Right hindlimb (tissue), 1 donor: Measurements from ENCODE around the gene SYCP2.
"Not testable (repeated sequence)": the region's sequence is repeated elsewhere in the genome, so short reads cannot be mapped to it uniquely, and the experiment has no call there.

Experiments
- DNase-seq: peaks from one replicate; pipeline ENCODE4 v3.0.0-alpha.2; 2018

Gene SYCP2, protein sequence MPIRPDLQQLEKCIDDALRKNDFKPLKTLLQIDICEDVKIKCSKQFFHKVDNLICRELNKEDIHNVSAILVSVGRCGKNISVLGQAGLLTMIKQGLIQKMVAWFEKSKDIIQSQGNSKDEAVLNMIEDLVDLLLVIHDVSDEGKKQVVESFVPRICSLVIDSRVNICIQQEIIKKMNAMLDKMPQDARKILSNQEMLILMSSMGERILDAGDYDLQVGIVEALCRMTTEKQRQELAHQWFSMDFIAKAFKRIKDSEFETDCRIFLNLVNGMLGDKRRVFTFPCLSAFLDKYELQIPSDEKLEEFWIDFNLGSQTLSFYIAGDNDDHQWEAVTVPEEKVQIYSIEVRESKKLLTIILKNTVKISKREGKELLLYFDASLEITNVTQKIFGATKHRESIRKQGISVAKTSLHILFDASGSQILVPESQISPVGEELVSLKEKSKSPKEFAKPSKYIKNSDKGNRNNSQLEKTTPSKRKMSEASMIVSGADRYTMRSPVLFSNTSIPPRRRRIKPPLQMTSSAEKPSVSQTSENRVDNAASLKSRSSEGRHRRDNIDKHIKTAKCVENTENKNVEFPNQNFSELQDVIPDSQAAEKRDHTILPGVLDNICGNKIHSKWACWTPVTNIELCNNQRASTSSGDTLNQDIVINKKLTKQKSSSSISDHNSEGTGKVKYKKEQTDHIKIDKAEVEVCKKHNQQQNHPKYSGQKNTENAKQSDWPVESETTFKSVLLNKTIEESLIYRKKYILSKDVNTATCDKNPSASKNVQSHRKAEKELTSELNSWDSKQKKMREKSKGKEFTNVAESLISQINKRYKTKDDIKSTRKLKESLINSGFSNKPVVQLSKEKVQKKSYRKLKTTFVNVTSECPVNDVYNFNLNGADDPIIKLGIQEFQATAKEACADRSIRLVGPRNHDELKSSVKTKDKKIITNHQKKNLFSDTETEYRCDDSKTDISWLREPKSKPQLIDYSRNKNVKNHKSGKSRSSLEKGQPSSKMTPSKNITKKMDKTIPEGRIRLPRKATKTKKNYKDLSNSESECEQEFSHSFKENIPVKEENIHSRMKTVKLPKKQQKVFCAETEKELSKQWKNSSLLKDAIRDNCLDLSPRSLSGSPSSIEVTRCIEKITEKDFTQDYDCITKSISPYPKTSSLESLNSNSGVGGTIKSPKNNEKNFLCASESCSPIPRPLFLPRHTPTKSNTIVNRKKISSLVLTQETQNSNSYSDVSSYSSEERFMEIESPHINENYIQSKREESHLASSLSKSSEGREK (N-terminal part only)

GRCh38 chr20:59933296-59933848 lies at the start of gene SYCP2:
TSS of gene SYCP2 (minus strand) at chr20:59933637. CDS start at chr20:59922413, 11,224 bp downstream.
- no peak for DNase-seq

GRCh38 chr20:59983076-59983475 lies 49.6 kb upstream of the SYCP2 start:
- DNase-seq, result no peak

- DNase-seq, result no peak
Measured at GRCh38 chr20:59977086-59977485, 43.6 kb upstream of the SYCP2 start.

GRCh38 chr20:59976156-59976782 lies 42.8 kb upstream of the SYCP2 start:
- no peak for DNase-seq

- no peak for DNase-seq
Measured at GRCh38 chr20:59972037-59972801, 38.8 kb upstream of the SYCP2 start.

DNA sequence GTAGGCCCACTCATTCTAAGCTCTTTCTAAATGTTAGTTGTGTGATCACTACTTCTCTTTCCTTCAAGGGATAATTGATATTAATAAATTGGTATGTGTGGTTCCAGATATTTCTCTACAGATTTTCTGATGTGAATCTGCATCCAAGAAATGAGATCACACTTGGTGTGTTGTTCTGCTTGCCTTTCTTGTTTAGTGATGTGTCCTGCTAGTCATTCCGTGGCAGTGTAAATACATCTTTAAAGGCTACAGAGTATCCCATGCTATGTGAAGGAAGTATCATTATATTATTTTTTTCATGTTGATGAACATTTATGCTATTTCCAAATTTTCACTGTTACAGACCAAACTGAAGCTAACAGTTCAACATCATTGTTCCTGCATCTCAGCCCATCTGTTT lies 38.0 kb upstream of the SYCP2 start:
- DNase-seq, result no peak

- DNase-seq, result no peak
Measured at GRCh38 chr20:59966428-59966827, 33.0 kb upstream of the SYCP2 start.

- no peak for DNase-seq
Measured at GRCh38 chr20:59962155-59962554, 28.7 kb upstream of the SYCP2 start.

- no peak for DNase-seq
Measured at GRCh38 chr20:59961423-59961822, 28.0 kb upstream of the SYCP2 start.

DNA sequence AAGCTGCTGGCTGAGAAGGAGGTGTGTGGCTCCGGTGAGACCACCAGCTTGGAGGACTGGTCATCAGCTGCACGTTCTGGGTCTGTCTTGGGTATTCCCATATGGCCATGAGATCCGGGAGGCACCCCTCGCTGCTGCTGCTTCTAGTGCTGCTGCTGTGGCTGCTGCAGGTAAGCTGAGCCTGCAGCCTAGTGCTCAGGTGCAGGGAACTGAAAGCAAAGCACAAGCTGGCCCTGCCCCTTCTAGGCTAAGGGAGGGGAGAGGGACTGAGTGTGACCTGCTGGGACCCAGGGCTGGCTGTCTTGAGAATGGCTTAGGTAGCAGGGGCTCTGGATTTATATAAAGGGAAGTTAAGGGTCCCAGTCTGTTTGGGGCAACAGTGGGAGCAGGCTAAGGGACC lies 25.2 kb upstream of the SYCP2 start:
- DNase-seq, result no peak

DNA sequence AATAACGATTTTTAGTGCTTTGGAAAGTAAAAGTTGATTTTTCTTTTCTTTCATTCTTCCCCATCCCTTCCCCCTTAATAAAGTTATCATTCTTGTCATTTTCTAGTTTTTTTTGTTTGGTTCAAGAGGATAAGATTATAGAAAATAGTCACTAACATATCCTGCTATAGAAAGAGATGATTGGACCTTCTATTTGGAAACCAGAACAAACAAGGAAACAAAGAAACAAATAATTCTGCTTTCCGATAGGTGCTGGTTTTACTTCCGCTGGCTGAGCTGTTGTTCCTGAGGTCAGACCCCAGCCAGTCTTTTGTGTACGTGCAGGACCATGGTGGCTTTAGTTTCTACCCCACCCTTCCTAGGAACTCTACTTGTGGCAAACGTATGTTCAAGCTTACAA lies 24.7 kb upstream of the SYCP2 start, which contains the start of gene CDH26:
Gene CDH26 (plus strand): TSS at position 301 of the 400 bp plus-strand sequence. CDS start 304 bp downstream, outside the sequence.
- DNase-seq, result no peak

GRCh38 chr20:59957568-59957967 lies 24.1 kb upstream of the SYCP2 start:
- DNase-seq, result not testable (repeated sequence)

DNA sequence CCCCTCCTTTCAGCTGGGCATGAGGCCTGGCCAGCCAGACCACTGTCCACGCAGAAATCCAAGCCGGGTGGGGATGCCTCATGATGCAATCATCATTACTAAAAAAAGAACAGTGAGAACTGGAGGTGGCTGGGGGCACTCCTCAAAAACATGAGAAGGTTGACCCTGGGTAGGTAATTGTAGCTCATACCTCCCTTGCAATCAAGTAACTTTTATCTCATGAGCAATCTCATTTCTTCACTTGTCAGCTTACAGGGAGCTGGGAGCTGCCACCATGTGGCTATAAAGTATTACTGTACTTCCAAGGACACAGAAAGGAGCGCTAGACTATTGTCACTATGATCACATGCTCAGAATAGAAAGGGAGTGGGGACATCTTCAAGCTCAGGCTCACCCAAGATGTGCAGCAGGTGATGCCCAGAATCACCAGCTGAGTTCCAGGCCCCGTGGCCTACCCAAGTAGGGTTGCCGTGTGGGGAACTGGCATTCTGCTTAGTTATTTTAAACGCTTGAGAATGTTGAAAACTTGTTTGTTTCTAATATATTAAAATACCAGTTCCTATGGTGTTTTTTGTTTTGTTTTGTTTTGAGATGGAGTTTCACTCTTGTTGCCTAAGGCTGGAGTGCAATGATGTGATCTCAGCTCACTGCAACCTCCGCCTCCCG lies 21.8 kb upstream of the SYCP2 start:
- DNase-seq, result no peak

GRCh38 chr20:59954718-59955117 lies 21.3 kb upstream of the SYCP2 start:
- DNase-seq, result no peak

GRCh38 chr20:59949911-59950310 lies 16.5 kb upstream of the SYCP2 start:
- DNase-seq, result no peak

DNA sequence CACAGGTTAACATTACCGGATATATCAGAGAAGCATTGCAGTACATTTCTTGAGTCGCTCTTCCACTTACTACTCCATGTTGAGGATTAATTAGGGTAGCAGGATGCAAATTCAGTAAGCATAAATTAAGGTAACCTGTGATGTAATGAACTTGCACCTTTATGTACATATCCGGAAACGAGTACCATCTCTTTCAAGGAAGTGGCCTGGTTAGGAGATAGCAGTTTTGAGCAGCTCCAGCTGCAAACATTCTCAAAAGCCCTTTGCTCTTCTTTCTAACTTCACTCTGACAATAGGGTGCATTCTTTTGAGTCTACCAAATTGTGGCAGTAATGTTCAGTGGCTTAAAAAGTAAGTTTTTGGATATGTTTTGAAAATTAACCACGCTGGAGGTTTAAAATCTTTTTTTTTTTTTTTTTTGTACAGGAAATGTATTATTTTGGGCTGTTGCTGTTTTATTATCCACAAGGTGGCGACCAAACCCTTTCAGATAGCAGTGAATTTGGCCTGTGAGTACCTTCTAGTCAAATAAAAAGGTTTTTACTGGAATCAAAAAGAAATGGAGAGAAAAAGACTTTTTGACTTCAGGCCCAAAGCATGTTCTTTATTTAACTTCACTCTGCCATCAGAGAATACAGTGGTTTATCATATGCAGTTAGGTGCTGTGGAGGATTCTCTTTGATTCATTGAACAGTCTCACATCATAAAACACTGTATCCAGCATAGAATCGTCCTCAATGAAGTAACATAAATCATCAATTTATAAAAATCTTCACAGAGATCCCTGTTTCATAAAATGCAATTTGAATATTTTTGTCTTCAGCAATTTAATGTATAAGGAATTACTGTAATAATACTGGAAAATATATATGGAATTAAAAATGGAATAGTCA lies 15.6 kb upstream of the SYCP2 start:
- no peak for DNase-seq

DNA sequence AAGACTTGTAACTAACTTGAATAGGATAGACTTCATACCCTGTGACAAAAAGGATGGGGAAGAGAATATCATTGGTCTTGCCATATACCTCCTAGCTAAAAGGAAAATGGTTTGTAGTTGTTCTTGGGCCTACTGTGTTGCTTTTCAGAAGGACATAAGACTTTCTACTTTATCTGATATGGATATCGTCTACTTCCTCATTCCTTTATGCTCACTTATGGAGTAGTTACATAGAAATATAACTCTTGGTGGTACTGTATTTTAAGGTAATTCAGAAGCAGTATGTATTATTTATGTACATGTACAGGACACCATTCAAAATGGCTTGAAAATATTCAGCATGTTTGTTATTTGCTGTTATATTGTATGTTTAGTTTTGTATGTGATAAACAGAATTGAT lies 14.8 kb upstream of the SYCP2 start:
- no peak for DNase-seq

DNA sequence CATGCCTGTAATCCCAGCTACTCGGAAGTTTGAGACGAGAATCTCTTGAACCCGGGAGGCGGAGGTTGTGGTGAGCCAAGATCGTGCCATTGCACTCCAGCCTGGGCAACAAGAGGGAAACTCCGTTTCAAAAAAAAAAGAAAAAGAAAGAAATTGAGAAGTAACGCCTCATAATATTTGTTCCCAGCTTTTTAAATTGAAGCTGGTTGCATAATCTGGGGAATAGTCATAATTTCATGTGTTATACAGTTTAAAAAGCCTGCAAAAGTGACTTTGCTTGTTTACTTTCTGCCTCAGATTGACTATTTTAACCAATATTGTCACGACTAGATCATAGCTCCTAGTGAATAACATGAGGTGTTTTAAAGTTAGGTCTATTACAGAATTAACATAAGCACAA lies 13.9 kb upstream of the SYCP2 start:
- no peak for DNase-seq

DNA sequence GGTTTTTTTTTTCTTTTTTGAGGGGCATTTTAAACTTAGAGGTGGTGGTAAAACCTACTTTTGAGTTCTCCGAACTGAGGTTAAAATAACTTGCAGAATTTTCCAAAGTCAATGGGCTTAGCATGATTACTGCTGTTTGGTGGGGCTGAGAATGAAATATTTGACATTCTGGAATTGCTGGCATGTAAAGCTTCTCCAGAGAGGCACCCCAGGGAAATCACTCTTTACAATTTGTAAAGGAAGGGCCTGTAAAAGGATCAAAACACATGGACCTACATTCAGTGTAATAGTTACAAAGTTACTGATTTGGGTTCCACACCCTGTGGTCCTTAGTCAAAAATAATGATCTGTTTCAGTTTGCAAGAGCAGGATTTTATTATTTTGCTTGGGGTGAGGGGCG lies 12.3 kb upstream of the SYCP2 start:
- DNase-seq, result no peak

DNA sequence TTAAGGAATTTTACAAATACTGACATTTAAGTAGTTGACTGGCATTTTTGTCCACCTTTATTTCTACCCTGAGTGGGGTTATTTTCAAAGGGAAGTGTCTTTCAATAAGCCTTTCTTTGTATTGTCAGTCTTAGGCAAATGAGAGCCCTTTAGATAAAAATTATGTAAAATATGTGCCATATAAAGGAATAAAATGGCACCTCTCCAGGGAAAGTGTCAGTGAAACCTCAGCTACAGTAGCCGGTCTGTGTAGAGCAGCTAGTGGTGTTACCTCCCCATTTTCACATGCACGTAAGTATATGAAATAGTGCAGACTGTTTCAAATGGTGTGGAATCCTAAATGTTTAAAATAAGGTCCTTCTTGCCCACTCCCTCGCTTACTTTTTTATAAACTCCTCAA lies 11.7 kb upstream of the SYCP2 start:
- no peak for DNase-seq
